Esophagus squamous epithelium (tissue), 5 donors: ENCODE measurements around the gene KANSL1. TPM values are rescaled to one million over a fixed set of nuclear protein-coding genes. Genes with fewer than 3 reads are reported as not detected.

Experiments used
- DNase-seq: peaks from one replicate; lab custom pipeline; 2025; lab: John Stamatoyannopoulos, UW
- H3K27ac ChIP-seq, 4 donors: fragments of 200-600 bp; sonication (generic); one replicate each; pipeline ENCODE4 v1.5.1; 2016 to 2019; ENCODE audit warnings: mild to moderate bottlenecking in 1 of 4
- H3K27me3 ChIP-seq, 4 donors: fragments of 200-600 bp; sonication (generic); 1 replicate in 3 of 4; 2 replicates in 1 of 4; pipeline versions ENCODE4 v1.5.1 to v1.6.0; 2017 to 2021; ENCODE audit warnings: antibody characterized with exemption in 1 of 4
- H3K36me3 ChIP-seq, 3 donors: fragments of 200-600 bp; sonication (generic); one replicate each; pipeline ENCODE4 v1.5.1; 2016 to 2019
- H3K4me1 ChIP-seq, 3 donors: fragments of 200-600 bp; sonication (generic); one replicate each; pipeline ENCODE4 v1.5.1; 2017 to 2019
- H3K4me3 ChIP-seq, 4 donors: fragments of 200-600 bp; sonication (generic); 1 replicate in 3 of 4; 2 replicates in 1 of 4; pipeline ENCODE4 v1.5.1; 2016 to 2019; ENCODE audit warnings: mild to moderate bottlenecking in 2 of 4, moderate library complexity in 1 of 4
- H3K9me3 ChIP-seq, 3 donors: fragments of 200-600 bp; sonication (generic); one replicate each; pipeline ENCODE4 v1.5.1; 2016 to 2019
- CTCF ChIP-seq, 6 experiments: fragments of 450-650 bp in 4 of 6; fragments of 200-600 bp in 2 of 6; sonication (generic) in 2 of 6; IDR thresholded peaks; one replicate each; pipeline ENCODE4 v1.5.1; 2016 to 2019; ENCODE audit warnings: antibody characterized with exemption in 6 of 6, mild to moderate bottlenecking in 4 of 6, moderate library complexity in 4 of 6
- POLR2A ChIP-seq, 4 donors: fragments of 450-650 bp; IDR thresholded peaks; one replicate each; pipeline ENCODE4 v1.6.1; 2017; ENCODE audit warnings: antibody characterized with exemption in 4 of 4, mild to moderate bottlenecking in 4 of 4, moderate library complexity in 3 of 4
- WGBS, 2 donors: methylation state at CpG; one replicate each; pipeline ENCODE4 v1.1.5; 2018; 5-methylcytosine and 5-hydroxymethylcytosine counted together
- intact Hi-C: fragments of 100-400 bp; cut with DNase I; formaldehyde crosslinking; loops from one replicate; pipeline ENCODE4 v1.15.0; 2022
- total RNA-seq, 4 donors: library from RNA; depleted of rRNA; stranded (reverse); fragments of >200 nt; gene quantifications; one replicate each; pipeline ENCODE4 v1.1.0, GENCODE V29; 2016
- donor health status: DM: yes; HTN: yes; CAD: no.

The KANSL1 gene
- total RNA-seq, 4 donors from 2014 or later: 31.0 to 79.0 (median 51.8) TPM

- no peaks in the 10 kb centered on the region for H3K27me3 ChIP-seq
- intact Hi-C loops: no loop called here
- H3K27ac ChIP-seq: peak overlapping the region; percentile 34 to 67 (median 55)
- DNase-seq: no peak
- H3K4me3 ChIP-seq: no peak overlapping the region
- no peaks in the 10 kb centered on the region for H3K9me3 ChIP-seq
- H3K4me1 ChIP-seq: peaks cover 6 to 89% (median 65%) of the 10 kb centered on the region in 3 donors
- H3K36me3 ChIP-seq: peaks cover 0 to 14% (median 0%) of the 10 kb centered on the region in 3 donors
- whole genome bisulfite sequencing, 2 donors: 27 to 37% methylated on average over 4 of the region's 4 CpGs
- TF ChIP-seq POLR2A (IDR thresholded peaks at IDR 0.05) (no peak), CTCF (IDR thresholded peaks at IDR 0.05) (no peak)
Measured at GRCh38 chr17:46163929-46164594, 29.2 kb downstream of the KANSL1 start.

- no peak overlapping the region for H3K4me3 ChIP-seq
- peak overlapping the region; percentile 34 to 67 (median 55) for H3K27ac ChIP-seq
- H3K36me3 ChIP-seq: peaks cover 0 to 6% (median 0%) of the 10 kb centered on the region in 3 donors
- no peaks in the 10 kb centered on the region for H3K9me3 ChIP-seq
- no peaks in the 10 kb centered on the region for H3K27me3 ChIP-seq
- intact Hi-C loops: no loop called here
- H3K4me1 ChIP-seq: peaks cover 6 to 89% (median 72%) of the 10 kb centered on the region in 3 donors
- WGBS, 2 donors: 50 to 60% methylated on average over 1 of the region's 1 CpG
- TF ChIP-seq CTCF (IDR thresholded peaks at IDR 0.05) (no peak), POLR2A (IDR thresholded peaks at IDR 0.05) (no peak)
- no peak for DNase-seq
Measured at GRCh38 chr17:46163316-46163715, 29.9 kb downstream of the KANSL1 start.

- Histone ChIP-seq H3K4me3 (no peak overlapping the region), H3K9me3 (no peaks in the 10 kb centered on the region), H3K36me3 (peaks cover 0 to 2% (median 0%) of the 10 kb centered on the region in 3 donors), H3K27me3 (no peaks in the 10 kb centered on the region), H3K27ac (peak overlapping the region; percentile 34 to 67 (median 55)), H3K4me1 (peaks cover 6 to 89% (median 73%) of the 10 kb centered on the region in 3 donors)
- WGBS, 2 donors: 0% methylated on average over 1 of the region's 1 CpG
- intact Hi-C loops: no loop called here
- TF ChIP-seq POLR2A (IDR thresholded peaks at IDR 0.05) (no peak), CTCF (IDR thresholded peaks at IDR 0.05) (no peak)
- DNase-seq: no peak
Measured at GRCh38 chr17:46162866-46163265, 30.4 kb downstream of the KANSL1 start.

- H3K9me3 ChIP-seq: no peaks in the 10 kb centered on the region
- H3K4me3 ChIP-seq: no peak overlapping the region
- H3K27me3 ChIP-seq: no peaks in the 10 kb centered on the region
- intact Hi-C loops: no loop called here
- no peak for TF ChIP-seq POLR2A (IDR thresholded peaks at IDR 0.05)
- TF ChIP-seq CTCF (IDR thresholded peaks at IDR 0.05): no peak
- no peak for DNase-seq
- WGBS, 2 donors: 94 to 100% methylated on average over 7 to 8 of the region's 8 CpGs
- no peaks in the 10 kb centered on the region for H3K36me3 ChIP-seq
- peak overlapping the region in 1 of 4 donors; percentile 71 for H3K27ac ChIP-seq
- H3K4me1 ChIP-seq: peaks cover 6 to 89% (median 77%) of the 10 kb centered on the region in 3 donors
Measured at GRCh38 chr17:46160169-46160568, 33.1 kb downstream of the KANSL1 start.

GRCh38 chr17:46159686-46160085 is 33.5 kb downstream of the KANSL1 start:
- TF ChIP-seq CTCF (IDR thresholded peaks at IDR 0.05) (no peak), POLR2A (IDR thresholded peaks at IDR 0.05) (no peak)
- no peak overlapping the region for H3K4me3 ChIP-seq
- no peaks in the 10 kb centered on the region for H3K9me3 ChIP-seq
- peaks cover 9 to 89% (median 74%) of the 10 kb centered on the region in 3 donors for H3K4me1 ChIP-seq
- H3K27me3 ChIP-seq: no peaks in the 10 kb centered on the region
- peak overlapping the region in 2 of 4 donors; percentile 71 to 72 for H3K27ac ChIP-seq
- no peaks in the 10 kb centered on the region for H3K36me3 ChIP-seq
- no peak for DNase-seq
- intact Hi-C loops: no loop called here
- WGBS, 2 donors: 59 to 71% methylated on average over 2 of the region's 2 CpGs
